A673 (cell line): ENCODE measurements around the gene S100A4. TPM values are rescaled to one million over a fixed set of nuclear protein-coding genes. Genes with fewer than 3 reads are reported as not detected.

Experiments used
- BruUV-seq: library from RNA; stranded (reverse); fragments of 400-500 nt; replicated peaks from 2 replicates; lab custom pipeline; 2021; lab: Mats Ljungman, UMichigan
- CTCF ChIA-PET: fragments of 300-600 bp; sonication (Branson Sonifier 250); formaldehyde crosslinking; loops from one replicate; lab custom pipeline; 2022; ENCODE audit warnings: antibody characterized with exemption; lab: Charles Lee
- POLR2A ChIA-PET: fragments of 300-600 bp; sonication (Branson Sonifier 250); formaldehyde crosslinking; loops from one replicate; lab custom pipeline; 2022; ENCODE audit warnings: antibody characterized with exemption; ENCODE audit not compliant: low non-redundant PET; lab: Charles Lee
- DNase-seq: peaks from one replicate; pipeline ENCODE4 v3.0.0-alpha.2; 2015; ENCODE audit warnings: low spot score
- H3K27ac ChIP-seq: fragments of 200-600 bp; sonication (generic); 2 replicates; pipeline ENCODE4 v1.5.1; 2016; ENCODE audit warnings: mixed run types, low read depth, mild to moderate bottlenecking, mixed read lengths, antibody characterized with exemption, low read length; ENCODE audit not compliant: poor library complexity, severe bottlenecking
- H3K27me3 ChIP-seq: fragments of 200-600 bp; sonication (generic); replicated peaks from 2 replicates; pipeline ENCODE4 v1.6.1; 2017; ENCODE audit warnings: mixed run types, low read depth, mild to moderate bottlenecking, mixed read lengths, antibody characterized with exemption, low read length; ENCODE audit not compliant: insufficient read depth, poor library complexity
- H3K36me3 ChIP-seq: fragments of 200-600 bp; sonication (generic); 2 replicates; pipeline ENCODE4 v1.6.1; 2016; ENCODE audit warnings: mixed run types, mild to moderate bottlenecking, mixed read lengths, antibody characterized with exemption, low read length; ENCODE audit not compliant: insufficient read depth, poor library complexity, severe bottlenecking
- H3K4me1 ChIP-seq: fragments of 200-600 bp; sonication (generic); 2 replicates; pipeline ENCODE4 v1.6.1; 2017; ENCODE audit warnings: mixed run types, mild to moderate bottlenecking, mixed read lengths, antibody characterized with exemption, low read length; ENCODE audit not compliant: insufficient read depth, poor library complexity, severe bottlenecking
- H3K4me3 ChIP-seq: fragments of 200-600 bp; sonication (generic); 2 replicates; pipeline ENCODE4 v1.5.1; 2016; ENCODE audit warnings: low read depth, mixed run types, mild to moderate bottlenecking, mixed read lengths, low read length; ENCODE audit not compliant: poor library complexity, severe bottlenecking
- H3K9me3 ChIP-seq: fragments of 200-600 bp; sonication (generic); 2 replicates; pipeline ENCODE4 v1.6.1; 2016; ENCODE audit warnings: mixed run types, low read depth, mild to moderate bottlenecking, mixed read lengths, antibody characterized with exemption, low read length; ENCODE audit not compliant: poor library complexity, severe bottlenecking
- CTCF ChIP-seq: fragments of 300-800, 200-600 bp; sonication (generic); conservative IDR thresholded peaks from 2 replicates; pipeline ENCODE4 v1.5.1; 2017; ENCODE audit warnings: low read depth, mild to moderate bottlenecking, antibody characterized with exemption, low read length, moderate library complexity, mixed read lengths
- EZH2 ChIP-seq: fragments of 200-600 bp; sonication (generic); IDR thresholded peaks from 2 replicates; pipeline ENCODE4 v1.6.1; 2017; ENCODE audit warnings: borderline replicate concordance, low read depth, mild to moderate bottlenecking, mixed read lengths, antibody characterized with exemption, low read length; ENCODE audit not compliant: poor library complexity, severe bottlenecking
- intact Hi-C: fragments of 100-400 bp; cut with micrococcal nuclease; formaldehyde crosslinking; loops from one replicate; pipeline ENCODE4 v1.10.0; 2022; ENCODE audit not compliant: unreplicated experiment
- total RNA-seq: library from RNA; stranded (reverse); gene quantifications from 2 replicates; pipeline ENCODE4 v1.2.3, GENCODE V29; 2021

The S100A4 gene
- total RNA-seq, 1 experiment from 2014 or later = 20.0 TPM

- H3K27me3 ChIP-seq = no peaks in the 10 kb centered on the region
- H3K27ac ChIP-seq = no peak within 1 kb of the TSS
- H3K36me3 ChIP-seq = no peaks in the 10 kb centered on the region
- CTCF ChIA-PET = no interaction called here
- intact Hi-C loops = no loop called here
- peaks cover 38% of the 10 kb centered on the region for H3K4me1 ChIP-seq
- no TSS peak for BruUV-seq
- DNase-seq = no peak
- H3K9me3 ChIP-seq = no peaks in the 10 kb centered on the region
- POLR2A ChIA-PET = no interaction called here
- no peak within 1 kb of the TSS for H3K4me3 ChIP-seq
- no peak for TF ChIP-seq EZH2
- no peak for TF ChIP-seq CTCF
Measured at GRCh38 chr1:153540394-153541361, 4.9 kb downstream of the S100A4 start, which contains the start of gene S100A5. S100A5 (minus strand) TSS chr1:153540934; CDS start chr1:153540191, 743 bp downstream.

- intact Hi-C loops = no loop called here
- CTCF ChIA-PET = no interaction called here
- Histone ChIP-seq H3K4me1 (peaks cover 32% of the 10 kb centered on the region), H3K36me3 (no peaks in the 10 kb centered on the region), H3K9me3 (no peaks in the 10 kb centered on the region), H3K27ac (no peak overlapping the region), H3K27me3 (no peaks in the 10 kb centered on the region), H3K4me3 (no peak overlapping the region)
- TF ChIP-seq CTCF (no peak), EZH2 (no peak)
- no TSS peak for BruUV-seq
- POLR2A ChIA-PET = no interaction called here
- DNase-seq = no peak
Measured at GRCh38 chr1:153539395-153540093, 6.1 kb downstream of the S100A4 start.

- H3K9me3 ChIP-seq = no peaks in the 10 kb centered on the region
- no peaks in the 10 kb centered on the region for H3K27me3 ChIP-seq
- no TSS peak for BruUV-seq
- no peak overlapping the region for H3K4me3 ChIP-seq
- no peak overlapping the region for H3K27ac ChIP-seq
- no peak for DNase-seq
- ChIA-PET CTCF (no interaction called here), POLR2A (no interaction called here)
- intact Hi-C loops = no loop called here
- no peaks in the 10 kb centered on the region for H3K36me3 ChIP-seq
- TF ChIP-seq CTCF = no peak
- TF ChIP-seq EZH2 = no peak
- peaks cover 28% of the 10 kb centered on the region for H3K4me1 ChIP-seq
Measured at GRCh38 chr1:153538315-153538821, 7.2 kb downstream of the S100A4 start.
